Esophagus muscularis mucosa (tissue), 2 donors: ENCODE data around the gene TCP11.

Experiments used
- EP300 ChIP-seq: sonication (generic); formaldehyde crosslinking; IDR thresholded peaks from one replicate; pipeline ENCODE4 v1.6.1; 2017; ENCODE audit warnings: antibody characterized with exemption
- POLR2A ChIP-seq: fragments of 450-650 bp; IDR thresholded peaks from one replicate; pipeline ENCODE4 v1.6.1; 2017; ENCODE audit warnings: antibody characterized with exemption, moderate library complexity, mild to moderate bottlenecking, low read depth

GRCh38 chr6:35183935-35184334 lies 42.8 kb upstream of the TCP11 start:
- TF ChIP-seq EP300 (no peak), POLR2A (no peak)
